ENCODE results near the gene ROR2. TPM values are rescaled to one million over a fixed set of nuclear protein-coding genes. Genes with fewer than 3 reads are reported as not detected.

ROR2 gene
- total and polyA plus RNA-seq, 2 donors, result 28.2 to 33.7 TPM

DNA sequence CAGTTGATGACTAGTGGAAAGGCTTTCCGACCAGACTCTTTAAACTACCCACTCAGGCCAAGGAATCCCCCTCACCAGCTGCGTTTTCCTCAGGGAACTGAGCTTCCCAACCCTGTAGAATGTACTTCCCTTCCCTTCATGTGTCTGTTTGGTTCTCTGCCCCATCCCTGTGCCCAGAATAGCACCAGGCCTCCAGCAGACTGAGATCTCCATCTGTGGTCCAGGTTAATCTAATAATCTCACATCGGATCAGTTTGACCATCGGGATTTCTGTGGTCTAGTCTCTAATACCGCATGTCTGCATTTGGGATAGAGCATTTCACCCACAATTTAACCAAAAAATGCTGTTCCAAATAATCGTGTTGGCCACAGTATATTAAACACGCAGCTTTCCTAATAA, 237.2 kb downstream of the ROR2 start:
- WGBS, result 84% methylated on average over 7 of the region's 7 CpGs
- H3K4me1 ChIP-seq (ENCODE audit: insufficient read depth), result no peaks in the 10 kb centered on the region

GRCh38 chr9:91711755-91712601, 238.1 kb downstream of the ROR2 start:
- WGBS, result 75% methylated on average over 8 of the region's 8 CpGs
- no peak for DNase-seq (ENCODE audit: extremely low spot score)

More for the DNA sequence above, 237.2 kb downstream of the ROR2 start:
- Histone ChIP-seq H3K4me3 (ENCODE audit: low read depth, low read length) (no peak overlapping the region), H3K27ac (ENCODE audit: low read depth) (no peak overlapping the region), H3K36me3 (ENCODE audit: insufficient read depth) (no peaks in the 10 kb centered on the region)
- DNase-seq (ENCODE audit: extremely low spot score), result no peak

DNA sequence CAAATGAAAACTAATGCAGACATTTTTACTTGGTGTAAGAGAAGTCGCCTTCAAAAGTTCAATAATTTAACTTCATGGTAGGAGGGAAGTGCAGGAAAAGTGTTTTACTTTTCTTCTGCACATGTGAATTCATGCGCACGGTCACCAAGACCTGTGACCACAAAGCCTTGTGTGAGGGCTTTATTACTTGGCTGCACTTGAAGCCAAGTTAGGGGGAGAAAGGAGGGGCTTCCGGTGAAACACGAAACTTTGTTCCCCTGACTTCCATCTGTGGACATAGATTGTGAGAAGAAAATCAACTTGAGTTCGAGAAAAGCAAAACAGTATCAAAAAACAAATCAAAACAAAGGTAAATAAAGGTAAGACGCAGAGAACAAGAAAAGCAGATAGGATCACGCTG, 239.9 kb downstream of the ROR2 start:
- WGBS, result 69% methylated on average over 8 of the region's 8 CpGs
- Histone ChIP-seq H3K4me1 (ENCODE audit: insufficient read depth) (no peaks in the 10 kb centered on the region), H3K4me3 (ENCODE audit: low read depth, low read length) (no peak overlapping the region), H3K27ac (ENCODE audit: low read depth) (no peak overlapping the region), H3K36me3 (ENCODE audit: insufficient read depth) (no peaks in the 10 kb centered on the region)
- no peak for DNase-seq (ENCODE audit: extremely low spot score)

More at GRCh38 chr9:91711755-91712601, 238.1 kb downstream of the ROR2 start:
- Histone ChIP-seq H3K27ac (ENCODE audit: low read depth) (no peak overlapping the region), H3K4me1 (ENCODE audit: insufficient read depth) (no peaks in the 10 kb centered on the region), H3K4me3 (ENCODE audit: low read depth, low read length) (no peak overlapping the region), H3K36me3 (ENCODE audit: insufficient read depth) (no peaks in the 10 kb centered on the region)

DNA sequence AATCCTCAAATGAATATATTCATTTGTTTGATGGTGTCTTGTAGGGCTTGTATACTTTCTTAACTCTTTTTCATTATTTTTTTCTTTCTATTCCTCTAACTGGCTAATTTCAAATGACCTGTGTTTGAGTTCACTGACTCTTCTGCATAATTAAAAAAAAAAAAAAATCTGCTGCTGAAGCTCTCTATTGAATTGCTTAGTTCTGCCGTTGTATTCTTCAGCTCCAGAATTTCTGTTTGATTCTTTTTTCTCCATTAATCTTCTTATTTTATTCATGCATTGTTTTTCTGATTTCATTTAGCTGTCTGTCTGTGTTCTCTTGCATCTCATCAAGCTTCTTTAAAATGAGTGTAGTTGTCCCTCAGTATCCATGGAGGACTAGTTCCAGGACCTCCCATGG, 244.6 kb downstream of the ROR2 start:
- Histone ChIP-seq H3K36me3 (ENCODE audit: insufficient read depth) (no peaks in the 10 kb centered on the region), H3K27ac (ENCODE audit: low read depth) (no peak overlapping the region), H3K4me1 (ENCODE audit: insufficient read depth) (no peaks in the 10 kb centered on the region), H3K4me3 (ENCODE audit: low read depth, low read length) (no peak overlapping the region)
- no peak for DNase-seq (ENCODE audit: extremely low spot score)
- WGBS, result 95% methylated on average over 1 of the region's 1 CpG

- no peaks in the 10 kb centered on the region for H3K4me1 ChIP-seq (ENCODE audit: insufficient read depth)
- 92% methylated on average over 5 of the region's 5 CpGs for WGBS
- DNase-seq (ENCODE audit: extremely low spot score), result no peak
- no peak overlapping the region for H3K27ac ChIP-seq (ENCODE audit: low read depth)
- H3K4me3 ChIP-seq (ENCODE audit: low read depth, low read length), result no peak overlapping the region
- H3K36me3 ChIP-seq (ENCODE audit: insufficient read depth), result no peaks in the 10 kb centered on the region
These were observed 249.6 kb downstream of the ROR2 start for GRCh38 chr9:91700475-91700874.

- 80% methylated on average over 3 of the region's 3 CpGs for WGBS
- H3K36me3 ChIP-seq (ENCODE audit: insufficient read depth), result no peaks in the 10 kb centered on the region
- no peak overlapping the region for H3K4me3 ChIP-seq (ENCODE audit: low read depth, low read length)
- no peak for DNase-seq (ENCODE audit: extremely low spot score)
- no peak overlapping the region for H3K27ac ChIP-seq (ENCODE audit: low read depth)
- no peaks in the 10 kb centered on the region for H3K4me1 ChIP-seq (ENCODE audit: insufficient read depth)
These were observed 251.8 kb downstream of the ROR2 start for GRCh38 chr9:91698266-91698665.

- Histone ChIP-seq H3K4me3 (ENCODE audit: low read depth, low read length) (no peak overlapping the region), H3K27ac (ENCODE audit: low read depth) (no peak overlapping the region), H3K4me1 (ENCODE audit: insufficient read depth) (no peaks in the 10 kb centered on the region), H3K36me3 (ENCODE audit: insufficient read depth) (no peaks in the 10 kb centered on the region)
- WGBS, result 90% methylated on average over 7 of the region's 7 CpGs
- DNase-seq (ENCODE audit: extremely low spot score), result no peak
These were observed 252.8 kb downstream of the ROR2 start for GRCh38 chr9:91697201-91697600.

DNA sequence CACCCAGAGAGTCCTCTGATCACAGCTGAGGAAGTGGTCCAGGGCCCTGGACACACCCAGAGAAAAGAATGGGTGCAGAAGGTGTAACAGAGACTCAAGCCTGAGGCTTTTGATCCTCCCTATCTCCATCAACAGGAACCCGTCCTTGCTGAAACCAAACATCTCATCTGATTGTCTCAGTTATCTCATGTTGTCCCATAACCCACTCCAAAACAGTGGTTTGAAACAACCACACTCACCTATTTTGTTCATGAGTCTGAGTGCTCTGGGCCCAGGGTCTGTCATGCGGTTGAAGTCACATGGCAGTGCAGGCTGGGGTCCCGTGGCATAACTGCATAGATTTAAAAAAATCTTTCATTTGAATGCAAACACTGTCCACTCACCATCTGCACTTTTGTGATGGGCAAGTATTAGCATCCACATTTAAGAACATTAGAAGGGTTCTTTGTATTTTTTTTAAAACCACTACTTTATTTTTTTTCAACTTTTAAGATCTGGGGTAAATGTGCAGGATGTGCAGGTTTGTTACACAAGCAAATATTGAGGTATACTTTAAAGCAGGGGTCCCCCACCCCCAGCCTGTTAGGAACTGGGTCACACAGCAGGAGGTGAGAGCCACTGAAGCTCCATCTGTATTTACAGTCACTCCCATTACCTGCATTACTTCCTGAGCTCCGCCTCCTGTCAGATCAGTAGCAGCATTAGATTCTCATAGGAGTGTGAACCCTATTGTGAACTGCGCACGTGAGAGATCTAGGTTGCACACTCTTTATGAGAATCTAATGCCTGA, 255.8 kb downstream of the ROR2 start:
- no peak for DNase-seq (ENCODE audit: extremely low spot score)
- Histone ChIP-seq H3K27ac (ENCODE audit: low read depth) (no peak overlapping the region), H3K36me3 (ENCODE audit: insufficient read depth) (no peaks in the 10 kb centered on the region), H3K4me1 (ENCODE audit: insufficient read depth) (no peaks in the 10 kb centered on the region), H3K4me3 (ENCODE audit: low read depth, low read length) (no peak overlapping the region)
- 88% methylated on average over 6 of the region's 6 CpGs for WGBS

GRCh38 chr9:91693226-91693625, 256.8 kb downstream of the ROR2 start:
- Histone ChIP-seq H3K4me3 (ENCODE audit: low read depth, low read length) (no peak overlapping the region), H3K27ac (ENCODE audit: low read depth) (no peak overlapping the region), H3K36me3 (ENCODE audit: insufficient read depth) (no peaks in the 10 kb centered on the region), H3K4me1 (ENCODE audit: insufficient read depth) (no peaks in the 10 kb centered on the region)
- 78% methylated on average over 7 of the region's 7 CpGs for WGBS
- no peak for DNase-seq (ENCODE audit: extremely low spot score)

DNA sequence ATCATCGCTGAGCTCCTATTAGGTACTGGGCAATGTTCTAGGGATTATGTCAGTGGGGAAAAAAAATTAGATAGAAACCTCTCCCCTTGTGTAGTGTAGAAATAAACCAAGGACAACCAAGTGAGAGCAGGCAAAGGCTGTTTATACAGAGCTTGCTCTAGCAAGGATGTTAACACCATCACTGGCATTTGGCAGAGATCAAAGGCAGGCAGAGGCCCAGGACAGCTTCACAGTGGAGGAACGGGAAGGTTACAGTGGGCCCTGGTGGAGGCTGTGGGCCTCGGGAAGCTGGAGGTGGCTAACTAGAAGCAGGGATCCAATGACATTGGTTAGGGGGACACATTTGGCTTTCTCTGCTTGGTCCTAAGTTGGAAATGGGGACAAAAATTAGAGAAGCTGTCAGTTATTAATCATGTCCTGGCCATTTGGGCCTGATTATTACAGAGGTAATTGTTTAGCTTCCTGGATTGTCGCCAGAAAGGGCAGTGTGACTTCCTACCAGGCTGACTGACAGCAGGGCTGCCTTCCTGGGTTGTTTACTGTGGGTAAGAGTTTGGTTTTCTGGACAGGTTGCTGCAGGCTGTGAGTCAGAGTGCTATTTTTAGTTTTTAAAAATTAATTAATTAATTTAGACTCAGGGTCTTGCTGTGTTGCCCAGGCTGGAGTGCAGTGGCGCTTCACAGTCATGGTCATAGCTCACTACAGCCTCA, 259.3 kb downstream of the ROR2 start:
- Histone ChIP-seq H3K4me3 (ENCODE audit: low read depth, low read length) (no peak overlapping the region), H3K36me3 (ENCODE audit: insufficient read depth) (no peaks in the 10 kb centered on the region), H3K27ac (ENCODE audit: low read depth) (no peak overlapping the region), H3K4me1 (ENCODE audit: insufficient read depth) (no peaks in the 10 kb centered on the region)
- 67% methylated on average over 5 of the region's 5 CpGs for WGBS
- no peak for DNase-seq (ENCODE audit: extremely low spot score)

DNA sequence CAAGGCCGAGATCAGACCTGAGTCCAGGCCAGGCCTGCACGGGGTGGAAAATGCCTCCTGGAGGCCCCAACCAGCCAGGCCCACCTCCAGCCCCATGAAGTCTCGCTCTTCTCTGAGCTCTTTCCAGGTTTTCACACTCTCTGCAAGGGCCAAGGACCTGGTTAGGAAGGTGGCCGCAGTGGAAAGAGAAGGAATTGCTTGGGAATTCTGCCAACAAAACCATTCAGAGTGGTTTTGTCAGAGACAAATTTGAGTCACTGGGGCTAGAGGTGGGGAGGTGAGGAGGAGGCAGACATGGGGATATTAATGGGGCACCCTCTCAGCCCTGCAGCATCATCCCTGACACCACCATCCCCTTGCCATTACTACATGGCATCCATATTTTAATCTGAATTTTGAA, 261.0 kb downstream of the ROR2 start:
- H3K36me3 ChIP-seq (ENCODE audit: insufficient read depth), result no peaks in the 10 kb centered on the region
- no peak overlapping the region for H3K4me3 ChIP-seq (ENCODE audit: low read depth, low read length)
- DNase-seq (ENCODE audit: extremely low spot score), result no peak
- H3K27ac ChIP-seq (ENCODE audit: low read depth), result no peak overlapping the region
- WGBS, result 92% methylated on average over 4 of the region's 4 CpGs
- no peaks in the 10 kb centered on the region for H3K4me1 ChIP-seq (ENCODE audit: insufficient read depth)

DNA sequence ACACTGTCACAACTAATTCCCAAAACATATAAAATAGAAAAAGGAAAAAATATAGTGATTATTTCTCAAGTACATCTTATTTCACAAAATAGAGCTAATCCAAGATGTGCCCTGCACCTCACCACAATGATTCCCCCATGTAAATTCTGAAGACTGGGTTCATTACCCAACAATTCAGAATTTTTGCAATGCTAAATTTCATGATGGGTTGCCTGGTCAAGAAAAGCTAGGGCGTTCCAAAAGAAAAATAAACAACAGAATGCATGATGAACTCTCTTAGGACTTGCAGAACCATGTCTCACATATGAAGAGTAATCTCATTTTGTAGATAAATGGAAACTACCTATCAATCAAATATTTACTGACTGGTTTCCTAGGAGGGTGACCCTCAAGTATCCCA, 266.8 kb downstream of the ROR2 start:
- WGBS, result 88% methylated on average over 1 of the region's 1 CpG

DNA sequence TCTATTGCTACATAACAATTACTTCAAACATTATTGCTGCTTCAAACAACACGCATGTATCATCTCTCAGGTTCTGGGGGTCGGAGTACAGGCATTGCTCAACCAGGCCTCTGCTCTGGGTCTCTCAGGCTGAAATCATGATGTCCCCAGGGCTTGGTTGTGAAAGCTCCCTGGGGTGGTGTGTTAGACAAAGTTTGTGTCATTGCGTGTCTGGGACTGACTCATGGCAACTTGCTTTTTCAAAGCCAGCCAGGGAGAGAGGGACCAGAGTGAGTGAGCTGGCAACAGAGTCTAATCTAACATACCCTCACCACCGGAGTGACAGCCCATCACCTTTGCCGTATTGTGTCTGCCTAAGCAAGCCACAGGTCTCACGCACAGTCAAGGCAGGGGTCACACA, 267.2 kb downstream of the ROR2 start:
- Histone ChIP-seq H3K4me1 (ENCODE audit: insufficient read depth) (no peaks in the 10 kb centered on the region), H3K27ac (ENCODE audit: low read depth) (no peak overlapping the region), H3K36me3 (ENCODE audit: insufficient read depth) (no peaks in the 10 kb centered on the region), H3K4me3 (ENCODE audit: low read depth, low read length) (no peak overlapping the region)
- DNase-seq (ENCODE audit: extremely low spot score), result no peak
- WGBS, result 90% methylated on average over 6 of the region's 6 CpGs

More for the DNA sequence above, 266.8 kb downstream of the ROR2 start:
- no peak overlapping the region for H3K4me3 ChIP-seq (ENCODE audit: low read depth, low read length)
- H3K27ac ChIP-seq (ENCODE audit: low read depth), result no peak overlapping the region
- no peak for DNase-seq (ENCODE audit: extremely low spot score)
- no peaks in the 10 kb centered on the region for H3K36me3 ChIP-seq (ENCODE audit: insufficient read depth)
- H3K4me1 ChIP-seq (ENCODE audit: insufficient read depth), result no peaks in the 10 kb centered on the region

All from urinary bladder (tissue), 4 donors.